GM12878 (cell line): ENCODE data around the gene DNAAF1. TPM values are rescaled to one million over a fixed set of nuclear protein-coding genes. Genes with fewer than 3 reads are reported as not detected.

Experiments
- ATAC-seq: fragments of 200-7000 bp; cut with Tn5 transposase; 3 replicates; pipeline ENCODE4 v1.9.1; 2020; ENCODE audit warnings: mild to moderate bottlenecking, moderate library complexity
- BruUV-seq: library from RNA; stranded (reverse); fragments of 400-500 nt; replicated peaks from 2 replicates; lab custom pipeline; 2021; lab: Mats Ljungman, UMichigan
- CTCF ChIA-PET: fragments of 300-600 bp; sonication (Branson Sonifier 250); formaldehyde crosslinking; extraction: SDS; loops from one replicate; lab custom pipeline; 2021; ENCODE audit warnings: inconsistent platforms; lab: Yijun Ruan, JAX
- POLR2A ChIA-PET: fragments of 350-600 bp; formaldehyde crosslinking; extraction: SDS; loops from one replicate; lab custom pipeline; 2021; ENCODE audit warnings: inconsistent platforms; lab: Charles Lee
- RAD21 ChIA-PET: fragments of 300-600 bp; sonication (Branson Sonifier 250); formaldehyde crosslinking; loops from one replicate; lab custom pipeline; 2023; ENCODE audit warnings: antibody characterized with exemption; ENCODE audit not compliant: unreplicated experiment; lab: Charles Lee
- SMC1A ChIA-PET: fragments of 300-600 bp; sonication (Branson Sonifier 250); formaldehyde crosslinking; loops from one replicate; lab custom pipeline; 2023; ENCODE audit not compliant: unreplicated experiment, uncharacterized antibody; lab: Charles Lee
- DNase-seq: peaks from one replicate; pipeline ENCODE4 v3.0.0-alpha.2; 2011; ENCODE audit warnings: low read depth, low spot score
- FAIRE-seq: peaks from 3 replicates; lab custom pipeline; 2011; peaks lifted over from hg19 to GRCh38; lab: Jason Lieb, UNC
- H2AFZ ChIP-seq: 2 replicates; pipeline ENCODE4 v1.6.0; 2011; ENCODE audit warnings: low read depth, low read length, control low read depth; ENCODE audit not compliant: control insufficient read depth
- H3K27ac ChIP-seq: 2 replicates; pipeline ENCODE4 v1.5.1; 2011; ENCODE audit warnings: control low read depth; ENCODE audit not compliant: control insufficient read depth, insufficient read depth
- H3K27me3 ChIP-seq, 2 experiments: replicated peaks in 1 of 2; 2 replicates each; pipeline versions ENCODE4 v1.6.0 to v1.6.1; 2011; ENCODE audit warnings: low read length in 1 of 2; ENCODE audit not compliant: control insufficient read depth in 2 of 2, insufficient read depth in 2 of 2
- H3K36me3 ChIP-seq, 2 experiments: 2 replicates each; pipeline ENCODE4 v1.5.1; 2011; ENCODE audit warnings: low read length in 1 of 2; ENCODE audit not compliant: control insufficient read depth in 2 of 2, insufficient read depth in 2 of 2
- H3K4me1 ChIP-seq: 2 replicates; pipeline ENCODE4 v1.6.1; 2011; ENCODE audit warnings: mild to moderate bottlenecking, low read length, moderate library complexity, mixed read lengths; ENCODE audit not compliant: control insufficient read depth, insufficient read depth
- H3K4me2 ChIP-seq: 2 replicates; pipeline ENCODE4 v1.6.0; 2011; ENCODE audit warnings: control low read depth; ENCODE audit not compliant: control insufficient read depth, insufficient read depth
- H3K4me3 ChIP-seq: fragments of 200-600 bp; sonication (generic); 2 replicates; pipeline ENCODE4 v1.5.1; 2016
- H3K79me2 ChIP-seq: 2 replicates; pipeline ENCODE4 v1.6.0; 2011; ENCODE audit warnings: low read length; ENCODE audit not compliant: control insufficient read depth, insufficient read depth
- H3K9ac ChIP-seq: 2 replicates; pipeline ENCODE4 v1.8.0; 2011; ENCODE audit warnings: low read length, control low read depth, mixed read lengths; ENCODE audit not compliant: control insufficient read depth, insufficient read depth
- H3K9me3 ChIP-seq: replicated peaks from 3 replicates; pipeline ENCODE4 v1.5.1; 2011; ENCODE audit warnings: mild to moderate bottlenecking, low read length; ENCODE audit not compliant: control insufficient read depth, insufficient read depth
- H4K20me1 ChIP-seq: 2 replicates; pipeline ENCODE4 v1.6.0; 2011; ENCODE audit not compliant: control insufficient read depth, insufficient read depth
- BCL11A ChIP-seq: IDR thresholded peaks from 2 replicates; pipeline ENCODE4 v1.6.1; 2011; ENCODE audit warnings: low read depth, low read length
- BCL3 ChIP-seq: IDR thresholded peaks from 2 replicates; pipeline ENCODE4 v1.6.1; 2011; ENCODE audit warnings: borderline replicate concordance, low read depth, mild to moderate bottlenecking, moderate library complexity, low read length; ENCODE audit not compliant: insufficient read depth, poor library complexity, severe bottlenecking
- IKZF1 ChIP-seq: fragments of 450-650 bp; conservative IDR thresholded peaks from 2 replicates; pipeline ENCODE4 v1.6.1; 2017; ENCODE audit warnings: antibody characterized with exemption, mild to moderate bottlenecking
- JUND ChIP-seq: IDR thresholded peaks from 2 replicates; pipeline ENCODE4 v1.6.1; 2012; ENCODE audit warnings: low read depth, mild to moderate bottlenecking, low read length, improper control_type of control experiment, moderate library complexity
- MEF2A ChIP-seq: IDR thresholded peaks from 2 replicates; pipeline ENCODE4 v1.6.1; 2011; ENCODE audit warnings: low read depth, mild to moderate bottlenecking, low read length, moderate library complexity; ENCODE audit not compliant: insufficient read depth
- NR2C2 ChIP-seq: IDR thresholded peaks from 2 replicates; pipeline ENCODE4 v1.6.1; 2011; ENCODE audit warnings: borderline replicate concordance, low read depth; ENCODE audit not compliant: control insufficient read depth, insufficient read length
- RUNX3 ChIP-seq: IDR thresholded peaks from 2 replicates; pipeline ENCODE4 v1.6.1; 2012; ENCODE audit warnings: low read length, inconsistent platforms
- TARDBP ChIP-seq: IDR thresholded peaks from 2 replicates; pipeline ENCODE4 v1.6.1; 2016; ENCODE audit warnings: borderline replicate concordance
- TBL1XR1 ChIP-seq: IDR thresholded peaks from 2 replicates; pipeline ENCODE4 v1.6.1; 2012; ENCODE audit warnings: low read depth, low read length, improper control_type of control experiment
- ZNF24 ChIP-seq: fragments of 450-650 bp; IDR thresholded peaks from 2 replicates; pipeline ENCODE4 v1.6.1; 2017; ENCODE audit warnings: antibody characterized with exemption, mild to moderate bottlenecking
- WGBS: methylation state at CpG from one replicate; pipeline ENCODE4 v1.1.6; 2016; ENCODE audit warnings: low lambda C conversion rate; ENCODE audit not compliant: insufficient replicate concordance, insufficient coverage; ENCODE audit errors: missing lambda C conversion rate; 5-methylcytosine and 5-hydroxymethylcytosine counted together
- in situ Hi-C: fragments of 300-500 bp; cut with MboI; formaldehyde crosslinking; loops from 9 replicates; pipeline ENCODE4 v1.14.3; 2018; ENCODE audit warnings: mixed read lengths
- intact Hi-C: fragments of 100-400 bp; cut with micrococcal nuclease; formaldehyde crosslinking; loops from one replicate; pipeline ENCODE4 v1.14.2; 2022; ENCODE audit not compliant: unreplicated experiment
- polyA plus RNA-seq, 11 experiments: library from polyadenylated mRNA; depleted of rRNA in 4 of 11; unstranded in 6 of 11; stranded (reverse) in 5 of 11; fragments of >200 nt; fragmentation: Nextera tagmentation in 4 of 11; fragmentation: Illumina TruSeq in 1 of 11; extraction: Ambion mirVana in 4 of 11; extraction: Trizol in 1 of 11; gene quantifications; 1 replicate in 1 of 11; 2 replicates in 10 of 11; pipeline versions ENCODE4 v1.2.1 to v1.2.3, GENCODE V29; 2011 to 2016; ENCODE audit warnings: inconsistent platforms in 2 of 11, missing spikeins in 2 of 11, low read depth in 1 of 11
- total RNA-seq, 4 experiments: library from RNA; depleted of rRNA in 3 of 4; stranded (reverse); fragments of >200 nt in 3 of 4; fragmentation: Illumina TruSeq in 1 of 4; extraction: Trizol in 1 of 4; gene quantifications; 2 replicates each; pipeline versions ENCODE4 v1.2.1 to v1.2.3, GENCODE V29; 2013 to 2021

Gene DNAAF1
- total and polyA plus RNA-seq, 10 of the 15 experiments (the other 5 are each of a cell fraction or from before 2014, with no cell fraction given): 0.02 to 0.76 (median 0.08) TPM; not detected in 6

GRCh38 chr16:84180519-84181140 is 35.5 kb downstream of the DNAAF1 start:
- POLR2A ChIA-PET: interaction anchor here (0.6 kb wide), 1 partner anchor 183 kb away, joined by 3 read pairs; no protein-coding TSS in a partner anchor
- H3K9me3 ChIP-seq: no peaks in the 10 kb centered on the region
- no peak for TF ChIP-seq MEF2A
- TF ChIP-seq IKZF1: no peak
- in situ Hi-C loops (loop anchor here (5.0 kb wide), 1 partner anchor 223 kb away; no protein-coding TSS in a partner anchor), intact Hi-C loops (no loop called here)
- H3K9ac ChIP-seq: no peak overlapping the region
- H3K4me3 ChIP-seq: no peak overlapping the region
- SMC1A ChIA-PET: no interaction called here
- CTCF ChIA-PET: interaction anchor here (1.5 kb wide), 1 partner anchor 91 kb away, joined by 3 read pairs; no protein-coding TSS in a partner anchor
- peaks cover 5 to 23% of the 10 kb centered on the region in 2 experiments; a peak in 3 of 4 replicates for H3K36me3 ChIP-seq
- no peak for ATAC-seq
- RAD21 ChIA-PET: no interaction called here
- WGBS: 88% methylated on average over 21 of the region's 21 CpGs
- FAIRE-seq: no peak
- no peak overlapping the region for H3K4me2 ChIP-seq
- H3K27ac ChIP-seq: no peak overlapping the region
- peaks cover 5% of the 10 kb centered on the region for H3K79me2 ChIP-seq
- H3K27me3 ChIP-seq: no peaks in the 10 kb centered on the region
- BruUV-seq: no TSS peak
- no peak overlapping the region for H2AFZ ChIP-seq
- DNase-seq: no peak
- H4K20me1 ChIP-seq: no peaks in the 10 kb centered on the region
- H3K4me1 ChIP-seq: peaks cover 8% of the 10 kb centered on the region

- H3K79me2 ChIP-seq: peaks cover 12% of the 10 kb centered on the region
- ChIA-PET POLR2A (no interaction called here), SMC1A (no interaction called here), CTCF (interaction anchor here (1.5 kb wide), 1 partner anchor 92 kb away, joined by 3 read pairs; no protein-coding TSS in a partner anchor), RAD21 (no interaction called here)
- no peaks in the 10 kb centered on the region for H3K27me3 ChIP-seq
- H3K9me3 ChIP-seq: no peaks in the 10 kb centered on the region
- WGBS: 95% methylated on average over 41 of the region's 41 CpGs
- no peak overlapping the region for H3K4me3 ChIP-seq
- H4K20me1 ChIP-seq: no peaks in the 10 kb centered on the region
- DNase-seq: no peak
- no peak overlapping the region for H2AFZ ChIP-seq
- ATAC-seq: no peak
- H3K9ac ChIP-seq: no peak overlapping the region
- no peak overlapping the region for H3K27ac ChIP-seq
- peaks cover 5 to 23% of the 10 kb centered on the region in 2 experiments; a peak in 3 of 4 replicates for H3K36me3 ChIP-seq
- H3K4me1 ChIP-seq: 0 out of 2 replicates have a peak, but pooled peaks cover 1% of the 10 kb centered on the region
- H3K4me2 ChIP-seq: no peak overlapping the region
- intact Hi-C loops (no loop called here), in situ Hi-C loops (loop anchor here (5.0 kb wide), 1 partner anchor 224 kb away; no protein-coding TSS in a partner anchor)
- BruUV-seq: no TSS peak
- no peak for FAIRE-seq
- no peak for TF ChIP-seq TARDBP
- TF ChIP-seq BCL11A: no peak
- no peak for TF ChIP-seq JUND
- no peak for TF ChIP-seq RUNX3
- TF ChIP-seq BCL3: no peak
- no peak for TF ChIP-seq NR2C2
- no peak for TF ChIP-seq ZNF24
- TF ChIP-seq TBL1XR1: no peak
These were observed 36.2 kb downstream of the DNAAF1 start for GRCh38 chr16:84181144-84181915.
